HG02588 (cell line): ENCODE data around the gene TRAK1.
A peak's percentile ranks its signal among the peaks of the same experiment; 100 is the strongest.
"Not testable (repeated sequence)": the region's sequence is repeated elsewhere in the genome, so short reads cannot be mapped to it uniquely, and the experiment has no call there.

Experiments used
- ATAC-seq: cut with Tn5 transposase; IDR thresholded peaks from one replicate; pipeline ENCODE4 v1.9.1; 2021; ENCODE audit warnings: mild to moderate bottlenecking, moderate library complexity; ENCODE audit not compliant: unreplicated experiment

Gene TRAK1

GRCh38 chr3:42090973-42091731 lies at the start of gene TRAK1:
Gene TRAK1, plus strand, starts transcription at chr3:42091357. Its CDS starts 113 bp downstream, at chr3:42091470.
- ATAC-seq, result no peak

GRCh38 chr3:42042747-42043098 lies 48.4 kb upstream of the TRAK1 start:
- no peak for ATAC-seq

- no peak for ATAC-seq
These were observed 47.9 kb upstream of the TRAK1 start for GRCh38 chr3:42043099-42043813.

GRCh38 chr3:42045708-42046243 lies 45.4 kb upstream of the TRAK1 start:
- ATAC-seq, result no peak

GRCh38 chr3:42048526-42048925 lies 42.6 kb upstream of the TRAK1 start:
- ATAC-seq, result not testable (repeated sequence)

- ATAC-seq, result no peak
These were observed 41.0 kb upstream of the TRAK1 start for GRCh38 chr3:42050126-42050525.

- no peak for ATAC-seq
These were observed 39.6 kb upstream of the TRAK1 start for GRCh38 chr3:42051384-42052131.

- ATAC-seq, result peak; percentile 59
These were observed 39.0 kb upstream of the TRAK1 start for GRCh38 chr3:42052132-42052483.

- ATAC-seq, result no peak
These were observed 38.4 kb upstream of the TRAK1 start for GRCh38 chr3:42052484-42053351.

- no peak for ATAC-seq
These were observed 37.7 kb upstream of the TRAK1 start for GRCh38 chr3:42053476-42053875.

- ATAC-seq, result no peak
These were observed 35.9 kb upstream of the TRAK1 start for GRCh38 chr3:42055291-42055690.

- ATAC-seq, result no peak
These were observed 34.3 kb upstream of the TRAK1 start for GRCh38 chr3:42056840-42057239.

- peak; percentile 83 for ATAC-seq
These were observed 33.5 kb upstream of the TRAK1 start for GRCh38 chr3:42057561-42058211.

- ATAC-seq, result no peak
These were observed 30.0 kb upstream of the TRAK1 start for GRCh38 chr3:42061025-42061712.

GRCh38 chr3:42061713-42062380 lies 29.3 kb upstream of the TRAK1 start:
- no peak for ATAC-seq

- no peak for ATAC-seq
These were observed 28.7 kb upstream of the TRAK1 start for GRCh38 chr3:42062464-42062863.

GRCh38 chr3:42063888-42064287 lies 27.3 kb upstream of the TRAK1 start:
- ATAC-seq, result no peak

- ATAC-seq, result no peak
These were observed 24.5 kb upstream of the TRAK1 start for GRCh38 chr3:42066516-42067181.
